Endothelial cell of umbilical vein (primary cell): ENCODE results near the gene SCYL1. TPM values are rescaled to one million over a fixed set of nuclear protein-coding genes. Genes with fewer than 3 reads are reported as not detected.

Source experiments
- BruUV-seq: library from RNA; stranded (reverse); fragments of 400-500 nt; replicated peaks from 2 replicates; lab custom pipeline; 2021; lab: Mats Ljungman, UMichigan
- CTCF ChIA-PET: fragments of 300-600, 350-600 bp; sonication (Branson Sonifier 250); formaldehyde crosslinking; loops from one replicate; lab custom pipeline; 2021; ENCODE audit warnings: antibody characterized with exemption, inconsistent platforms; lab: Charles Lee
- POLR2A ChIA-PET: fragments of 300-600, 350-600 bp; sonication (Branson Sonifier 250); formaldehyde crosslinking; loops from one replicate; lab custom pipeline; 2021; ENCODE audit warnings: antibody characterized with exemption, inconsistent platforms; lab: Charles Lee
- DNase-seq: peaks from one replicate; pipeline ENCODE4 v3.0.0-alpha.2; 2011; ENCODE audit warnings: low read depth, low spot score
- FAIRE-seq: peaks from 2 replicates; lab custom pipeline; 2011; peaks lifted over from hg19 to GRCh38; lab: Jason Lieb, UNC
- H2AFZ ChIP-seq: 2 replicates; pipeline ENCODE4 v1.6.0; 2012; ENCODE audit warnings: low read depth, low read length, control low read depth, inconsistent platforms
- H3K27ac ChIP-seq: 2 replicates; pipeline ENCODE4 v1.5.1; 2011; ENCODE audit warnings: low read depth, mild to moderate bottlenecking, control low read depth, low read length, moderate library complexity; ENCODE audit not compliant: insufficient read depth
- H3K27me3 ChIP-seq, 2 experiments: 2 replicates each; pipeline versions ENCODE4 v1.6.0 to v1.6.1; 2011; ENCODE audit warnings: low read length in 2 of 2, mixed read lengths in 1 of 2; ENCODE audit not compliant: control insufficient read depth in 2 of 2, insufficient read depth in 2 of 2
- H3K36me3 ChIP-seq, 2 experiments: 2 replicates in 1 of 2; 3 replicates in 1 of 2; pipeline ENCODE4 v1.5.1; 2011; ENCODE audit warnings: low read length in 2 of 2, mild to moderate bottlenecking in 1 of 2, moderate library complexity in 1 of 2; ENCODE audit not compliant: control insufficient read depth in 2 of 2, insufficient read depth in 2 of 2; ENCODE audit errors: extremely low read depth in 1 of 2
- H3K4me1 ChIP-seq: 3 replicates; pipeline ENCODE4 v1.5.1; 2011; ENCODE audit warnings: mild to moderate bottlenecking, low read length; ENCODE audit not compliant: control insufficient read depth, insufficient read depth; ENCODE audit errors: extremely low read depth
- H3K4me2 ChIP-seq: 2 replicates; pipeline ENCODE4 v1.6.1; 2011; ENCODE audit warnings: low read length, control low read depth, mixed read lengths; ENCODE audit not compliant: insufficient read depth
- H3K4me3 ChIP-seq, 3 experiments: fragments of 200-600 bp in 1 of 3; sonication (generic), shearing (Covaris generic) in 1 of 3; replicated peaks in 1 of 3; 2 replicates each; pipeline ENCODE4 v1.5.1; 2011 to 2016; ENCODE audit warnings: control low read depth in 3 of 3, low read length in 3 of 3, mild to moderate bottlenecking in 2 of 3, inconsistent platforms in 1 of 3, low read depth in 1 of 3, moderate library complexity in 1 of 3; ENCODE audit not compliant: insufficient read depth in 1 of 3
- H3K79me2 ChIP-seq: 2 replicates; pipeline ENCODE4 v1.6.0; 2012; ENCODE audit warnings: low read length, inconsistent platforms; ENCODE audit not compliant: control insufficient read depth, insufficient read depth
- H3K9ac ChIP-seq: replicated peaks from 2 replicates; pipeline ENCODE3; 2011; ENCODE audit warnings: low read length, control low read depth; ENCODE audit not compliant: insufficient read depth; ENCODE audit errors: extremely low read depth
- H3K9me1 ChIP-seq: replicated peaks from 3 replicates; pipeline ENCODE4 v1.6.0; 2011; ENCODE audit warnings: mild to moderate bottlenecking, low read length; ENCODE audit not compliant: control insufficient read depth, insufficient read depth; ENCODE audit errors: extremely low read depth
- H3K9me3 ChIP-seq: replicated peaks from 2 replicates; pipeline ENCODE4 v1.5.1; 2012; ENCODE audit warnings: low read length, inconsistent platforms; ENCODE audit not compliant: control insufficient read depth, insufficient read depth
- H4K20me1 ChIP-seq: replicated peaks from 2 replicates; pipeline ENCODE3; 2011; ENCODE audit warnings: mild to moderate bottlenecking, low read length; ENCODE audit not compliant: control insufficient read depth, insufficient read depth; ENCODE audit errors: extremely low read depth
- CTCF ChIP-seq, 2 donors: IDR thresholded peaks; 1 replicate in 1 of 2; 2 replicates in 1 of 2; pipeline ENCODE4 v1.5.1; 2011; ENCODE audit warnings: low read length in 2 of 2, mild to moderate bottlenecking in 2 of 2, moderate library complexity in 2 of 2, control low read depth in 1 of 2, inconsistent platforms in 1 of 2, low read depth in 1 of 2; ENCODE audit not compliant: insufficient read depth in 1 of 2; ENCODE audit errors: extremely low read depth in 1 of 2
- GATA2 ChIP-seq: IDR thresholded peaks from 2 replicates; pipeline ENCODE4 v1.7.0; 2011; ENCODE audit warnings: low read depth, mild to moderate bottlenecking, moderate library complexity, mixed read lengths, low read length; ENCODE audit not compliant: insufficient read length, insufficient read depth
- dilution Hi-C: fragments of 300-500 bp; cut with MboI; formaldehyde crosslinking; loops from one replicate; pipeline ENCODE4 v1.15.0; 2019; ENCODE audit warnings: low sequenced_read_pairs; ENCODE audit not compliant: extremely low pct_ligation_motif_present
- intact Hi-C: fragments of 100-400 bp; cut with micrococcal nuclease; formaldehyde crosslinking; loops from one replicate; pipeline ENCODE4 v1.10.0; 2022
- polyA plus RNA-seq, 4 experiments: library from polyadenylated mRNA; depleted of rRNA in 3 of 4; stranded (reverse) in 3 of 4; unstranded in 1 of 4; fragments of >200 nt; gene quantifications; 2 replicates each; pipeline versions ENCODE4 v1.2.1 to v1.2.3, GENCODE V29; 2011 to 2012; ENCODE audit warnings: missing spikeins in 1 of 4
- total RNA-seq: library from RNA; stranded (reverse); gene quantifications from 2 replicates; pipeline ENCODE4 v1.2.3, GENCODE V29; 2021

Gene SCYL1
- total and polyA plus RNA-seq, 2 donors (not counting 3 experiments of a cell fraction or from before 2014, with no cell fraction given) = 88.2 to 126 TPM

- dilution Hi-C loops = no loop called here
- no peaks in the 10 kb centered on the region for H3K36me3 ChIP-seq
- TF ChIP-seq GATA2 (no peak), CTCF (IDR thresholded peaks at IDR 0.05; ENCODE audit: extremely low read depth in 1 of 2, insufficient read depth in 1 of 2, low read depth in 1 of 2, low read length in 2 of 2) (peak; percentile 26 to 46)
- intact Hi-C loops = no loop called here
- peak overlapping the region; percentile 9 for H3K27ac ChIP-seq
- H3K27me3 ChIP-seq = no peaks in the 10 kb centered on the region
- peaks cover 19% of the 10 kb centered on the region for H3K4me1 ChIP-seq
- H3K4me2 ChIP-seq = no peak overlapping the region
- peak; percentile 74 for DNase-seq
- H3K9ac ChIP-seq = no peak overlapping the region
- H3K9me1 ChIP-seq = no peaks in the 10 kb centered on the region
- no peak overlapping the region for H3K4me3 ChIP-seq
- no peaks in the 10 kb centered on the region for H4K20me1 ChIP-seq
- CTCF ChIA-PET = interaction anchor here (0.7 to 7.9 kb wide), 9 partner anchors 9 to 125 kb away, joined by 3 to 247 read pairs (median 5); partner anchors contain the start of genes MALAT1 and TIGD3
- H3K79me2 ChIP-seq = peaks cover 21% of the 10 kb centered on the region
- no TSS peak for BruUV-seq
- POLR2A ChIA-PET = interaction anchor here (0.7 to 6.4 kb wide), 2 partner anchors 9 to 24 kb away, joined by 3 to 283 read pairs; partner anchors contain the start of gene MALAT1
- no peaks in the 10 kb centered on the region for H3K9me3 ChIP-seq
- peak overlapping the region; percentile 9 for H2AFZ ChIP-seq
- peak; percentile 86 for FAIRE-seq
Observed at GRCh38 chr11:65479184-65480145, 45.4 kb upstream of the SCYL1 start.
